HK-2 (cell line): ENCODE results near the gene DCLRE1A.

Experiments
- DNase-seq: peaks from one replicate; pipeline ENCODE4 v3.0.0-alpha.2; 2018; ENCODE audit not compliant: unreplicated experiment

DCLRE1A gene

DNA sequence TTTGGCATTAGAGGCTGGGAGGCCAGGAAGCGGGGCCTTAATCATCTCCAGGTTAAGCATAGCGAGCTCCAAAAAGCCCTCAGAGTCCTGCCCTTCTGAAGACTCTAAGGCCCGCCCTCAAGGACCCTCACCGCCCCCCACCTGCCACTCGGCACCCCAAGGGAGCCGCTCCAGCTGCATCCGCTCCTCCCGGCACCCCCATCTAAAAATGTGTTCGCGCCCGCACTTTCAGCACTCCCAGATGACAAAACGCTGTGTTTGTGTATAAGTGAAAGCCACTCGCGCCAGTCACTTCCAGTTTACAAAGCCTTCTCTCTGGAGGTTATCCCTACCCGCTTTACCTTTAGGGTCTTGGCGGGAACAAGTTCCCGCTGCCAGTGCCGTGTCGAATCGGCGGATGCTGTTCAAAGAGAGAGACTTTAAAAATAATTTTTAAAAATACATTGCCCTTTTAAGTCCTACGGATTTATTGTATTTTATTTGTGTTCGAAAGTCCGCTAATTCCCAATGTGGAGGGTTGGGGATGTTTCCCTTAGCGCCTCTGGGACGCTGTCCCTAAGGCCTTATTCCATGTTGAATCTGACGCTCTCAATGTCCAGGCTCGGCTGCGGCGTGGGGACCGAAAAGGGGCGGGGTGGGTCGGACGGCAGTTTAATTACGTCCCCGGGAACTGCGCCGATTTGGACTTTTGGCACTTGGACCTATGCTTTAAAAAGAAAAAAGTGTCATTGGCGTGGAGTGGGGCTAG, at the start of gene DCLRE1A, which contains the start of gene NHLRC2:
Gene DCLRE1A (minus strand): TSS at position 70 of the 748 bp plus-strand sequence. CDS start 900 bp downstream, outside the sequence.
Gene NHLRC2 (plus strand): TSS at position 649 of the 748 bp plus-strand sequence. CDS start 212 bp downstream, outside the sequence.
- DNase-seq = peak; percentile 83

DNA sequence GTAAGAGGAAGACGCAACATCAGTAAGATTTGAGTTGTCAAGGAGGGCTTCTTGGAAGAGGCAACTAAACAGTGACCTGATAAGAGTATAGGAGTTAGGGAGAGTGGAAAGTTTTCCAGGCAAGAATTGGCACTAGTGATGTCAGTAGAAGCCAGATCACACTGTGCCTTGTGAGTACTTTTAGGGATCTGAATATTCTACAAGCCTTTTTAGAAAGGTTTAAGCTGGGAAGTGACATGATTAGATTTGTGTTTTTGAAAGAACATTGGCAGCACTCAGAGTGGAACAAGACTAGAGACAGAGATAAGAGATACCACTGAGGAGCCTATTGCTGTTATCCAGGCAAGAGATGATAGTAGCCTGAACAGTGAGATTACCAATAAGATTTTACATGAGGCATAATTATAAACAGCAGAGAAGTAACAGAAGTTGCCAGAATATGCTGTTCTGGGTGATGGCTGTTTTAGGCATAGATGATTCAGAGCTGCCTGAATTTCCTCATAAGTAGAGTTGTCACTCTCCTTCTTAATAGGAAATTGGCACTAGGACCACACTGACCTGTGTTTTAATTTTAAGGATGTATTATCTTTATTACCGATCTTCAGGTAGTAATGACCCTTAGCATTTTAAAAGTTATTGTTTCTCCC, 46.2 kb upstream of the DCLRE1A start:
- DNase-seq = no peak

DNA sequence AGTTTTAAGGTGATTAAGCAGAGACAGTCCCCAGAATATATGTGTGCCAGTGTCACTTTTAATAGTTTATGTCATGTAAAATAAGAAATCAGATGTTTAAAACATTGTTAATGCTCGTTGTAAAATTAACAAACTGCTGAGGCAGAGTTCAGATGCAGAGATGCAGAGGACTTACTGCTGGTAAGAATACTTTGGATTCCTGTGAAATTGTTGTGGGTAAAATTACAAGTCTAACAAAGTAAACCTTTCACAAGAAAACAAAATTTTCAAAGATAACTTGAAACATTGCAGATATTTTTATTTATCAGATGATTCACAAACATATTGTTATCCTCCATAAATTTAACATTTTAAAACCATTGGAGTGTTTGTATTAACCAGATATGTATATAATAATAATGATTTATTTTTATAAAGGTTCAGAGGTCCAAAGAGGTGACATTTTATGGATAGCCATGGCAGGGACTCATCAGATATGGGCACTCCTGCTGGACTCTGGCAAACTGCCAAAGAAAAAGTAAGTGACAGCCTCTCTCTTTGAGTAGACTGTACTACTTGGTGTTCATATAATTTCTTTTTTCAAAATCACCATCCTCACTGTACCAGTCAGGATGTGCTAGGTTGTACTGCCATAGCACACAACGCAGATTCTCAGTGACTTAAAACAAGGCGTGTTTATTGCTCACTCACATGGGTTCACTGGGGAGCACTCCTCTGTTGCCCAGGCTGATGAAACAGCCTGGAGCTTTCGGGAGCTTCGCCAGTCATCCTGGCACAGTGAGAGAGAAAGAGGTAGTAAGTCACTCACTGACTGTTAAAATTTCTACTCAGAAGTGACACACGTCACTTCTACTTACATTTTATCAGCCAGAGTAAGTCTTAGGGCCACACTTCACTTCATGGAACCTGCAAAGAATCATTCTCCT, 44.1 kb upstream of the DCLRE1A start:
- DNase-seq = no peak

DNA sequence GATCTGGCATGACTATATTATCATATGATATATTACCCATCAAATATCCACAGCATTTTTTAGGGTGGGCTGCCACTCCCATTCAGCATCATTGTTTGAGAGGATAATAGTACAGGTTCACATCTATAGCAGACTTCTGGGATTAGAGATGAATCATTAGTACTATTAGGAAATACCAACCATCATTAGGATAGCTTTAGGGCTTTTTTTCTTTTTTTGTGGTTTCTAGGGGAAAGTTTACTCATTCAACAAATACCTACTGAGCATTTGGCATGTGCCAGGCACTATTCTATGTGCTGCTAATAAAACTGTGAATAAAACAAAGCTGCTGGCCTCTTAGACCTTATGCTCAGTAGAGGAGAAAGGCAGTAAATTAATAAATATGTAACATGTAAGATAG, 41.1 kb upstream of the DCLRE1A start:
- no peak for DNase-seq

DNA sequence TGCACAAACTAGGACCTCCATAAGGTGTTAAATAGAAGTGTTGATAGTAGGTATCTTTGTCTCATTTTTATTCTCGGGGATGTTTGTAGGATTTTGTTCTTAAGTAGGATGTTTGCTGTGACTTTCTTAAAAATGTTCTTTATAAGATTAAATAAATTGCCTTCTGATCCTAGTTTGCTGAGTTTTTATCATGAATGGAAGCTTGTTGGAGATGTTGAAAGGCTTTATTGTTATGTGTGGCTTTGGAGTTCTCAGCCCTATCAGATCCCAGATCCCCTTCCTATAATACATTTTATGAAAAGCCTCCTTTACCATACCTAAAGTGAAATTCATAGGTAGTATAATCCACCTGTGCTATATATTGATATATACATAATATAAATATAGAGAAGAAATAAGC, 40.7 kb upstream of the DCLRE1A start:
- no peak for DNase-seq

DNA sequence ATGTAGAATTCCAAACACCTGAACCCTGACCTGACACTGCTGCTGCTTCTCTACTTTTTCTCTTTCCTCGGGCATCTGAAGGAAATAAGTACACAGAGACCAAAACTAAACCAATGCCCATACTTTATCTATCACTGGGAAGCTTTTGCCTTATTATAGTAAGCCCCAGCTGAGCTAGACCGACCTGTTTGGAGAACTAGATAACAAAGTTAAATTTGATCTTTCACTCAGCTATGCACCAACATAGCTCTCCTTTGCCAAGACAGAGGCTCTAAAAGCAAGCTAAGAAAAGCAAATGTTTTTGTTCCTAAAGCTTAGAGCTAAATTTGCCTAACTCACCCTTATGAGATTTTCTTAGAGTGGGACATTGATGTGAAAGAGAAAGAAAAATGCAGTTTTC, 39.7 kb upstream of the DCLRE1A start:
- no peak for DNase-seq

DNA sequence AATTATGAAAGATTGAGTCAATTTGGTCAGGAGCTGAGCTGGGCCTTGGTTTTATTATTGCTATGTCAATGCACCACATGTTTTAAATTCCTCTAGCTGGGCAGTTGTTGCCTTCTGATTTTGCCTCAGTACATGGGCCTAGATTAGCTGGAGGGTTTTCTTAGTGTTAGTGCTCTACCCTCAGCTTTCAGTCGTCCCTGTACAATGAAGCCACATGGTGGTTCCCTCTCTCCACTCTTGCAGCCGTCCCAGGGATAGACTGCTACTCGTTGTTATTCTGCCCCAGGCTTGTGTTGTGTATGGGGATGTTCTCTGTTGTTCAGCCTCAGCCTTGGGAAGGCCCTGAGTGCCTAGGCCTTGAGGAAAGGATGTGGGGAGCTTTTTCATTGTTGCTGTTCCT, 37.6 kb upstream of the DCLRE1A start:
- DNase-seq = no peak

DNA sequence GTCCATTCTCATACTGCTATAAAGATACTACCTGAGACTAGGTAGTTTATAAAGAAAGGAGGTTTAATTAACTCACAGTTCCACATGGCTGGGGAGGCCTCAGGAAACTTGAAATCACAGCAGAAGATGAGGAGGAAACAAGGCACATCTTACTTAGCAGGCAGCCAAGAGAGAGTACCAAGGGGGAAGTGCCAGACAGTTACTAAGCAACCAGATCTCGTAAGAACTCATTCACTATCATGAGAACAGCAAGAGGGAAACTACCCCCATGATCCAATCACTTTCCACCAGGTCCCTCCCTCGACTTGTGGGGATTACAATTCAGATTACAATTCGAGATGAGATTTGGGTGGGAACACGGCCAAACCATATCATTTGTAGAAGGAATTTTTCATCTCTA, 36.9 kb upstream of the DCLRE1A start:
- DNase-seq = no peak

DNA sequence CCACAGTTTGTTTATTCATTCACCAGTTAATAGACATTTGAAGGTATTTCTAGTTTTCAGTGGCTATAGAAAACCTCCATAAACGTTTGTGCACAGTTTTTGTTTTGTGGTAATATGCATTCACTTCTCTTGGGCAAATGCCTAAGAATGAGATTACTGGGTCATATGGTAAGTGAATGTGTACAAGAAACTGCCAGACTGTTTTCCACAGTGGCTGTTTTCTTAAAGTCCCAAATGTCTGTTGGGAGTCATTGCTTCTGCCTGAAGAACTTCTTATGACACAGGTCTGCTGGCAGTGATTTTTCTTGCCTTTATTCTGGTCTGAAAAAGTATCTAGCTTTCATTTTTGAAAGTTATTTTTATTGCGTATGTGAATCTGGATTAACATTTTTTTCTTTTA, 36.0 kb upstream of the DCLRE1A start:
- DNase-seq = no peak

DNA sequence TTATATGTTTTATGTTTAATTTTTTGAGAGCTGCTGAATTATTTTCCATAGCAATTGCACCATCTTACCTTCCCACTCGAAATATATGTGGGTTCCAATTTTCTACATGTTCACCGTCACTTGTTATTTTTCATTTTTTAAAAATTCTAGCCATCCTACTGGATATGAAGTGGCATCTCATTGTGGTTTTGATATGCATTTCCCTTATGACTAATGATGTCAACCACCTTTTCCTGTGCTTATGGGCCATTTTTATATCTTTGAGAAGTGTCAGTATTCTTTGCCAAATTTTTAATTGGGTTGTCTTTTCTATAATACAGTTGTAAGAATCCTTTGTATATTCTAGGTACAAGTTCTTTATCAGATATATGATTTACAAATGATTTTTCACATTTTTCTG, 28.4 kb upstream of the DCLRE1A start:
- no peak for DNase-seq

DNA sequence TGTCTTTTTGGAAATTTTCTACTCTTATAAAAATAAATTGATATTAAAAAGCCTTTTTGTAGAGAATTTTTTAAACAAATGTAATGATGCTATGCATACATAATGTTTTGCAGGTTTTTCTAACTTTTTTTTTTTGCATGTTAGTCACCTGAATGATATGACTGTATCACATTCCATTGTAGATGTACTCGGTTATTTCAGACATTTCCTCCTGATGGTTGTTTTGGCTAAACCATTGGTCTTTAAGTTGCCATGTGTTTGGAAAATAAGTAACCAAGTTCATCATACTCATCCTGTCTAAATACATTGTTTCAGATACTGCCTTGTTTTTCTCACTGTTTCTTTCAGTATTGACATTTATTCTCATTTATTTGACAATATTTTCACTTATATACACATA, 26.4 kb upstream of the DCLRE1A start:
- DNase-seq = no peak

DNA sequence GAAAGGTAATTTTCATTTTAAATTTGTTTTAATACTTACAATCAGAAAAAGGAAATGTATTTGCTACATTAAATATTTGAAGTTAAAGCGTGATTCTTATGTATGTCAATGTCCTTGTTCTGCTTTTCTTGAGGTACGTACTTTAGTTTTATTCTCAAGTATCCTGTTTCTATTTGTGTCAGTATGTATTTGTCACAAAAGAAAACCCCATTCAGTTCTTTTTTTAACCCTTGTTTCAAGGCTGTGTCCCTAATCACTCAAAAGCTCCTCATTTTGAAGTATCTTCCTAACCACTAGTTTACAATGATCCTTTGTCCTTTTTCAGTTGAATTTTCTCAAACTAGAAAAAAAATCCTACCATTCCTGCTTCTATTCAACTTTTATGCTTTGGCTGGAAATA, 25.8 kb upstream of the DCLRE1A start:
- DNase-seq = no peak

DNA sequence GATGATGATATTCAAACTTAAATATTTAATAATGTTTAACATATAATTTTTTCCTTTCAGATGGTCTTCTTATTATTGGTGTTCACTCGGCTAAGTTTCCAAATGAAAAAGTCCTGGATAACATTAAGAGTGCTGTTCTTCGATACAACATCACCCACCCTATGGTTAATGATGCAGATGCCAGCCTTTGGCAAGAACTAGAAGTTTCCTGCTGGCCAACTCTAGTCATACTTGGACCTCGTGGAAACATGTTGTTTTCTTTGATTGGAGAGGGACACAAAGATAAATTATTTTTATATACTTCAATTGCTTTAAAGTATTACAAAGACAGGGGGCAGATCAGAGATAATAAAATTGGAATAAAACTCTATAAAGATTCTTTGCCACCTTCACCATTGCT, 22.6 kb upstream of the DCLRE1A start:
- DNase-seq = no peak

DNA sequence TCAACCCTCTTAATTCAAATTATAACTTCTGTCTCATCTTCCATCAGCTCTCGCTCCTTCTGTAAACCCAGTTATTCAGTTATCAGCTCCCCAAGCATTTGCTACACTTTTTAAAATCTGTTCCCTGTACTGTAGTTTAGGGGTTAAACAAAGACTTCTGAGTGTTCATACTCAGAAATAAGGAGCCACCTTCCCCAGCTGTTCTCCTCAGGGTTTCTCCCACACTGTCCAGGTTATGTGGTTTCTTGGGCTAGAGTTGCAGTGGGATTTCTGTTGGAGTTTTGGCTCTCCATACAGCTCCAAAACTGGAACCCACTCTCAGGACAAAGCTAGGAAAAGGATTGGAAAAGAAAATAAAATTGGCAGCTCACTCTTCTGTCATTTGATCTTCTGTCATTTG, 21.3 kb upstream of the DCLRE1A start:
- no peak for DNase-seq

DNA sequence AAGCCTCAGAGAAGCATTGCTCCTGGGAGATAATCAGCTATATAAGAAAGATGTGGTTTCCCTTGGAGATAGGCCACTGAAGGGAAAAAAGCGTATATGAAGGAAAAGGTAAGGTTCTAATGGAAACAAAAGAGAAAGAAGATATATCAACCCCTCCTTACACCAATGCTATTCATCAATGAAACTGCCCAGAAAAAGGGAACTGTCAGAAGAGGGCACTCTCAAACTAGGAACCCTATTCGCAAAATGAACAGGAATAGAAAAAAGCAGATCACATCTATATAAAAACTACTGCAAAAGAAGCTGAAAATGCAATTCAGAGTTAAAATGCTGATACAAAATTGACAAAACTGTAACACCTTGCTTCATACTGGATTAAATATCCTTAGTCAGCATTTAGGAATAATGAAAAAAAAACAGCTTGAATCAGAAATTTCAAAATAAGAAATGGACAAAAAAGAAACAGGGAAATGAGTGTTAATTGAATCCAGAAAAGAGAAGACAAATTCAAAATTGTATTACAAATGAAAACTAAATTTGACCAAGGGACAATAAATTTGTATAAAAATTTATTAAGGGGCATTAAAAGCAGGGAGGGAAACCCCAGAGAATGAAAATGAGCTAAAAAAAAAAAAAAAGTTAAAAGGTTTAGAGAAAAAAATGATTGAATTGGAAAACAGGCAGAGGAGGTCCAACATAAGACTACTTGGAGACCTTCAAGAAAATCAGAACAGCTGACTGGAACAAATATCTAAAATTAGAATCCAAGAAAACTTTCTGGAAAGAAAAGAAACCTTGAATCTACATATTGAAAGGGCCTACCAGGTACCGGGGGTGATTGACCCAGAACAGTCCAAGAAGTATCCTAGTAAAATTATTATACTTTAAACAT, 18.5 kb upstream of the DCLRE1A start:
- DNase-seq = no peak

DNA sequence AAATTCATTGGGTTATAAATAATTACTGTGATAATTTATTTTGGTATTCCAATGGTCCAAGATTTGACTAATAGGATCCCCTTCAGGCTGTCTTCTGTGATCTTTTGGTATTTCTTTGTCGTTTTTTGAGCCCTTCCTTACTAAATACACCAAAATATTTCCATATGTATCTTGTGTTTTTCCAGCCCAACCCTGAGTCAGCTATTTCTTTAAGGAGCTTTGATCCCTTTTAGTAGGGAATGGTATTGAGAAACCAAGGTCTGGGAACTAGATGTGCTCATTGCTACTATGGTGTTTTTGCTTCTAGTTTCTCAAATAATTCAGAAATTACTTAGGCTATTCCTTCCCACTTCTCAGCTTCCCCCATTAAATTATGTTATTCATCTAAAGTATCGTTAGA, 15.9 kb upstream of the DCLRE1A start:
- DNase-seq = no peak

DNA sequence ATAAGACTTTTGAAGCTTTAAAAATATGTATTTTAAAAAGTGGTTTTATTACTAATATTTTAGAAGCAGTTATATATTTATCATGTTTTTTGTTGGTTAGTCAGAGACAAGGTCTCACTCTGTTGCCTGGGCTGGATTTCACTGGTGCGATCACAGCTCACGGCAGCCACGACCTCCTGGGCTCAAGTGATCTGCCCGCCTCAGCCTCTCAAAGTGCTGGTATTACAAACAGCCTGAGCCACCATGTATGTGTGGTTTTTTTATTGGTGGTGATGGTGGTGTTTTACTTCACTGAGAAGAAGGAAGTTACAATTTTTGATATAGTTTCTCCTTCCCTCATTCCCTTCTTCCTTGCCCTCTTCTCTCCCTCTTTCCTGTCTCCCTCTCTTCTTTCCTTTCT, 14.0 kb upstream of the DCLRE1A start:
- no peak for DNase-seq

DNA sequence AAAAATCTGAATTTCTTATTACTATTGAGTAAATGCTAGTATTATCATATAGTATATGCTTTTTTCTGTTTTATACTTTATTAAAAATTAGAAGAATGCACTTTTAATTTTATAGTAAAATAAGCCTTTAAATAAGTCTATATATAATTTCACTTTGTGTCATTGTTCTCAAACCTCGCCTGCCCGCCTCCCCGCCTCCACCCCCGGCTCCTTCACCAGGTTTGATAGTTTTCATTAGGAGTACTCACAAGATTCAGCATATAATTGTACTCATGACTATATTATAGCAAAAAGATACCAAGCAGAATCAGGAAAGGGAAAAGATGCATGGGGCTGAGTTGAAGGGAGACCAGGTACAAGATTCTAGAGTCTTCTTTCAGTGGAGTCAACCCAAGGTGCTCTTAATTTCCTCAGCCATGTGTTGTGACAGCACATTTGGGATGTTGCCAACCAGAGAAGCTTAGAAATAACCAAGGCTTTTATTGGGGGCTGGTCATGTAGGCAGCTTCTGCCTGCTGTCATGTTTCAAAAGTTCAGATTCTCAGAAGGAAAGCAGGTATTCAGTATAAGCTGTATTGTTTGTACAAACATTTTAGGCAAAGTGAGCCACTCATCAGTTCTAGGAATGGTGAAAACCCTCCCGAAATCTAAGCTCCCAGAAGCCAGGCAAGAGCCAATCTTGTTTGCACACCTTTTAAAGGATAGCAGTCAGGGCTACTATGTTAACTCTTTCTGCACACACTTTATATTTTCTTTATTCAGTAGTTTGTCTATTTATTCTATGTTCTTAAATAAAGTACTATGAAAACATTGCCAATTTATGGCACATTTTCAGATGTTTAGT, 12.9 kb upstream of the DCLRE1A start:
- no peak for DNase-seq

DNA sequence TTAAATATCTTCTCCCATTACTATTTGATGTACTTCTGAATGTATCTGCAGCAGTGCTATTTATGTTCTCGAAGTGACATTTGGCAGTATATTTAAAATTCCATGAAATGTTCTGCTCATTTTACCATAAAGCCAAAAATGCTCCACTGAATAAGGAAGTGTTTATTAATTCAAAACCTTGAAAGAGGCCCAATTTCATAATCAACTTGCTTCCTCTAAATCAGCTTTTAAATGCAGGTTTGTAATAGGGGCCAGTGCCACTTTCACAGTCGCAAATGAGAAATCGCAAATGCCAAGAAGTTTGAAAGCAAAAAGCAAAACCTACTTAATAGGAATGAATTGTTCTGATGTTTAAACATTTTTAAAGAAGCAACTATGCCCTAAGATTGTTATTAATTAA, 12.0 kb upstream of the DCLRE1A start:
- no peak for DNase-seq

DNA sequence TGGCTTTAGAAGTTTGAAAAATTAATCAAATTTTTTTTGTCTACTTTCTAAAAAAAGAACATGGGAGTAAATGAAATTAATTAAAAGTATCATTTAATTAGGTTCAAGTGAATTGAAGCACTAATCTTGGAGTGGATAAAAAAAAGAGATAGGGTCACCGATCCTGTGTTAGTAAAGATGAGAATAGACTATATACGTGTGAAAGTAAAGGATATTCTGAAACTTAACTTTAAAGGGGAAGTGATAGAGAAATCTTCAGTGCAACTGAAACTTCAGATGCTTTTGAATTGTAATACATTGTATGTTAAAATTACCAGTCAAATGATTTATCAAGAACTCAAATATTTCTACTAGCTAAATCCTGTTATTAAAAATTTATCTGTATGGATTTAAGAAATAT, 5.4 kb upstream of the DCLRE1A start:
- DNase-seq = no peak

DNA sequence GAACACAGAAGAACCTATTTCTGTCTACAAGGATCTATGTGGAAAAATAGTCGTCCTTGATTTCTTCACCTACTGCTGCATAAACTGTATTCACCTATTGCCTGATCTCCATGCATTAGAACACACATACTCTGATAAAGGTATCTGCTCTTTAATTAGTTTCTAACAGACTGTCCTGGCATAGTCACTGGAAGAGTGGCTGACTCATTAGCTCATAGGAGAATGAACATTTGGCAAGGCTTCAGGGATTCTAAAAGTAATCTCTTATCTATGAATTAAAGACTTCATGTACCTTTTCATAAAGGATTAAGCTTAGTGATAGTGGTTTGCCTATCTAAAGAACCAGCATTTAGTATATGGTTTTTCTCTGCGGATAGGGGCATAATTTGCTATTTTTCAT, 4.7 kb upstream of the DCLRE1A start:
- no peak for DNase-seq
